ENCODE data around the gene NELFA.

DNA sequence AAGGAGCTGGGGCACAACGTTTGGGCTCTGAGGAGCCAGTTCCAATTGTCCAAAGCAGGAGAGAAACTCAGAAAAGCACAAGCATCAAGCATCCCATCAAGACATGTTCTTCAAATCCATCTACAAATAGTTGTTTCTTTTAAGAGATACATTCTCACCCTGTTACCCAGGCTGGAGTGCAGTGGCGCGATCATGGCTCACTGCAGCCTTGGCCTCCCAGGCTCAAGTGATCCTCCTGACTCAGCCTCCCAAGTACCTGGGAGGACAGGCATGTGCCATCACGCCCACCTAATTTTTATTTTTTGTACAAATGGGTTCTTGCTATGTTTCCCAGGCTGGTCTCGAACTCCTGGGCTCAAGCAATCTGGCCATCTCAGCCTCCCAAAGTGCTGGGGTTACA is 18.1 kb downstream of the NELFA start:
- TF ChIP-seq, protein P1, sequence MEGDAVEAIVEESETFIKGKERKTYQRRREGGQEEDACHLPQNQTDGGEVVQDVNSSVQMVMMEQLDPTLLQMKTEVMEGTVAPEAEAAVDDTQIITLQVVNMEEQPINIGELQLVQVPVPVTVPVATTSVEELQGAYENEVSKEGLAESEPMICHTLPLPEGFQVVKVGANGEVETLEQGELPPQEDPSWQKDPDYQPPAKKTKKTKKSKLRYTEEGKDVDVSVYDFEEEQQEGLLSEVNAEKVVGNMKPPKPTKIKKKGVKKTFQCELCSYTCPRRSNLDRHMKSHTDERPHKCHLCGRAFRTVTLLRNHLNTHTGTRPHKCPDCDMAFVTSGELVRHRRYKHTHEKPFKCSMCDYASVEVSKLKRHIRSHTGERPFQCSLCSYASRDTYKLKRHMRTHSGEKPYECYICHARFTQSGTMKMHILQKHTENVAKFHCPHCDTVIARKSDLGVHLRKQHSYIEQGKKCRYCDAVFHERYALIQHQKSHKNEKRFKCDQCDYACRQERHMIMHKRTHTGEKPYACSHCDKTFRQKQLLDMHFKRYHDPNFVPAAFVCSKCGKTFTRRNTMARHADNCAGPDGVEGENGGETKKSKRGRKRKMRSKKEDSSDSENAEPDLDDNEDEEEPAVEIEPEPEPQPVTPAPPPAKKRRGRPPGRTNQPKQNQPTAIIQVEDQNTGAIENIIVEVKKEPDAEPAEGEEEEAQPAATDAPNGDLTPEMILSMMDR (IDR thresholded peaks at IDR 0.05), result no peak
- TF ChIP-seq POLR2A (IDR thresholded peaks at IDR 0.05), result no peak
